Measurements from ENCODE around the gene STRADB.

Gene STRADB

DNA sequence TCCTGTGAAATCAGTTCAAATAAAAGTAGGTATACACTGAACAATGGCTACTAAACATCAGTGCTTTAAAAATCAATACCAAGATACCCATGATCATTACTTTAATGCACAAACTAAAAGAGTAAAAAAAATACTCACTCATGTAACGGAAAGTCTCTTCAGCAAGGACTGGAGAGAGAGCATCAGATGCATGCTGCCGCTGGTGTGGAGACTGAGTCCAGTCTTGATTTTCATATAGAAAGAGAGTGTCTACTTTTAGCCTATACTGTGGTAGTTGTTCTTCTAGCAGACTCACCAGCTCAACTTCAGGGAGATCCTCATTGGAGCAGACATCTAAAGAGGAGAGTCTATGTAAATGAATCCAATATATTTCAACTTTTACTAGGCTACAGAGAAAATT lies 44.3 kb upstream of the STRADB start:
- no peaks in the 10 kb centered on the region for H3K27me3 ChIP-seq (ENCODE audit: low read length)
- no peaks in the 10 kb centered on the region for H3K9me3 ChIP-seq (ENCODE audit: insufficient read depth, low read length)
- no peak overlapping the region for H3K4me3 ChIP-seq (ENCODE audit: insufficient read depth, low read length, poor library complexity, severe bottlenecking)
- H3K4me2 ChIP-seq (ENCODE audit: low read depth, low read length, poor library complexity, severe bottlenecking): no peak overlapping the region
- H3F3A ChIP-seq (ENCODE audit: insufficient read depth): no peaks in the 10 kb centered on the region
- no peaks in the 10 kb centered on the region for H4K20me1 ChIP-seq (ENCODE audit: low read depth, low read length)
- H3K36me3 ChIP-seq (ENCODE audit: low read length): no peaks in the 10 kb centered on the region
- no peaks in the 10 kb centered on the region for H3K9me2 ChIP-seq (replicated peaks; ENCODE audit: insufficient read depth, low read length)
- H3K9ac ChIP-seq (ENCODE audit: low read length): no peak overlapping the region
- TF ChIP-seq, protein P1, sequence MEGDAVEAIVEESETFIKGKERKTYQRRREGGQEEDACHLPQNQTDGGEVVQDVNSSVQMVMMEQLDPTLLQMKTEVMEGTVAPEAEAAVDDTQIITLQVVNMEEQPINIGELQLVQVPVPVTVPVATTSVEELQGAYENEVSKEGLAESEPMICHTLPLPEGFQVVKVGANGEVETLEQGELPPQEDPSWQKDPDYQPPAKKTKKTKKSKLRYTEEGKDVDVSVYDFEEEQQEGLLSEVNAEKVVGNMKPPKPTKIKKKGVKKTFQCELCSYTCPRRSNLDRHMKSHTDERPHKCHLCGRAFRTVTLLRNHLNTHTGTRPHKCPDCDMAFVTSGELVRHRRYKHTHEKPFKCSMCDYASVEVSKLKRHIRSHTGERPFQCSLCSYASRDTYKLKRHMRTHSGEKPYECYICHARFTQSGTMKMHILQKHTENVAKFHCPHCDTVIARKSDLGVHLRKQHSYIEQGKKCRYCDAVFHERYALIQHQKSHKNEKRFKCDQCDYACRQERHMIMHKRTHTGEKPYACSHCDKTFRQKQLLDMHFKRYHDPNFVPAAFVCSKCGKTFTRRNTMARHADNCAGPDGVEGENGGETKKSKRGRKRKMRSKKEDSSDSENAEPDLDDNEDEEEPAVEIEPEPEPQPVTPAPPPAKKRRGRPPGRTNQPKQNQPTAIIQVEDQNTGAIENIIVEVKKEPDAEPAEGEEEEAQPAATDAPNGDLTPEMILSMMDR (IDR thresholded peaks at IDR 0.05; ENCODE audit: insufficient read depth, low read length, poor library complexity, severe bottlenecking): no peak
- TF ChIP-seq EZH2phosphoT487 (conservative IDR thresholded peaks at IDR 0.05; ENCODE audit: low read length): no peak
- no peaks in the 10 kb centered on the region for H3K79me2 ChIP-seq (ENCODE audit: insufficient read depth, low read length)
- no peak overlapping the region for H2AFZ ChIP-seq (ENCODE audit: low read depth, low read length, severe bottlenecking)
- no peak overlapping the region for H3K27ac ChIP-seq (ENCODE audit: low read depth, low read length)

DNA sequence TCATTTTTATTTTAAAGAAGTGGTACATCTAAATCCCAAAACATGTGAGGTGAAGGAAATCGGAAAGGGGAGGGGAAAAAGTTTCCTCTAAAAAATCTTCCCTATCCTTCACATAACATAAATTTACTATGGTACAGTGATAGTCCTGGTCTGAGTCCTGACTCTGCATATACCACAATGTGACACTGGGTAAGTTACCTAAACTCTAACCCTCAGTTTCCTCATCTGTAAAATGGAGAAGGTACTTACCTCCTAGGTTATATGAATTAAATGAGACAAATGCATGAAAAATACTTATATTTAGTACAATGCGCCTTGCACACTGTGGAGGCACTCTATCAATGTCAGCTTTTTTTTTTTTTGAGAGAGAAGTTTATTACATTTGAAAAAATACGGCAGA lies 42.6 kb upstream of the STRADB start:
- no peaks in the 10 kb centered on the region for H3K9me2 ChIP-seq (replicated peaks; ENCODE audit: insufficient read depth, low read length)
- H3K79me2 ChIP-seq (ENCODE audit: insufficient read depth, low read length): no peaks in the 10 kb centered on the region
- no peaks in the 10 kb centered on the region for H3K9me3 ChIP-seq (ENCODE audit: insufficient read depth, low read length)
- H3K9ac ChIP-seq (ENCODE audit: low read length): no peak overlapping the region
- H4K20me1 ChIP-seq (ENCODE audit: low read depth, low read length): no peaks in the 10 kb centered on the region
- no peaks in the 10 kb centered on the region for H3K27me3 ChIP-seq (ENCODE audit: low read length)
- no peak overlapping the region for H3K4me3 ChIP-seq (ENCODE audit: insufficient read depth, low read length, poor library complexity, severe bottlenecking)
- no peaks in the 10 kb centered on the region for H3K36me3 ChIP-seq (ENCODE audit: low read length)
- H3K4me2 ChIP-seq (ENCODE audit: low read depth, low read length, poor library complexity, severe bottlenecking): no peak overlapping the region
- H3F3A ChIP-seq (ENCODE audit: insufficient read depth): no peaks in the 10 kb centered on the region
- no peak for TF ChIP-seq EZH2phosphoT487 (conservative IDR thresholded peaks at IDR 0.05; ENCODE audit: low read length)
- TF ChIP-seq, protein P1 (IDR thresholded peaks at IDR 0.05; ENCODE audit: insufficient read depth, low read length, poor library complexity, severe bottlenecking): no peak
- H2AFZ ChIP-seq (ENCODE audit: low read depth, low read length, severe bottlenecking): no peak overlapping the region
- no peak overlapping the region for H3K27ac ChIP-seq (ENCODE audit: low read depth, low read length)

DNA sequence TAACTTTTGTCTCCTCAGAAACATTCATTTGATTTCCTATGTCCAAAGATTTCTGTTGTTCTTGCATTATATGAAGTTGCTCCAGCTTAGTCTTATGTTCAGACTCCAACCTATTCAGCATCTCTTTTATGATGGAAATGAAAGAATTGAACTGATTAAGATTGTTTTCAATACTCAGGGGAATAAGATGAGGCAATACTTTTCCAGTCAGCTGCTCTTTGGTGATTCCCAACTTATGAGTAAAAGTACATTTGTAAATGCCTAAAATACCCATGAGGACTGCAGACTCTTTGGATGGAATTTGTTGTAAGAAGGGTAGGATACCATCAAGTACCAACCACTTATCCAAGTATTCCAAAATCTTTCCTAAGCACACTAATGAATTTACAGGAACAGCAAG lies 40.1 kb upstream of the STRADB start:
- Histone ChIP-seq H4K20me1 (ENCODE audit: low read depth, low read length) (no peaks in the 10 kb centered on the region), H3K36me3 (ENCODE audit: low read length) (no peaks in the 10 kb centered on the region), H3K9me3 (ENCODE audit: insufficient read depth, low read length) (no peaks in the 10 kb centered on the region), H3K4me2 (ENCODE audit: low read depth, low read length, poor library complexity, severe bottlenecking) (no peak overlapping the region), H3K4me3 (ENCODE audit: insufficient read depth, low read length, poor library complexity, severe bottlenecking) (no peak overlapping the region), H3F3A (ENCODE audit: insufficient read depth) (no peaks in the 10 kb centered on the region), H3K9ac (ENCODE audit: low read length) (no peak overlapping the region), H2AFZ (ENCODE audit: low read depth, low read length, severe bottlenecking) (no peak overlapping the region), H3K27me3 (ENCODE audit: low read length) (no peaks in the 10 kb centered on the region), H3K27ac (ENCODE audit: low read depth, low read length) (no peak overlapping the region), H3K9me2 (replicated peaks; ENCODE audit: insufficient read depth, low read length) (no peaks in the 10 kb centered on the region), H3K79me2 (ENCODE audit: insufficient read depth, low read length) (no peaks in the 10 kb centered on the region)
- TF ChIP-seq, protein P1 (IDR thresholded peaks at IDR 0.05; ENCODE audit: insufficient read depth, low read length, poor library complexity, severe bottlenecking): no peak
- no peak for TF ChIP-seq EZH2phosphoT487 (conservative IDR thresholded peaks at IDR 0.05; ENCODE audit: low read length)

All from SU-DHL-6 (cell line).